GM12878 (cell line): ENCODE measurements around the gene TRPM8. TPM values are rescaled to one million over a fixed set of nuclear protein-coding genes. Genes with fewer than 3 reads are reported as not detected.

Experiments used
- ATAC-seq: fragments of 200-7000 bp; cut with Tn5 transposase; 3 replicates; pipeline ENCODE4 v1.9.1; 2020; ENCODE audit warnings: mild to moderate bottlenecking, moderate library complexity
- BruUV-seq: library from RNA; stranded (reverse); fragments of 400-500 nt; replicated peaks from 2 replicates; lab custom pipeline; 2021; lab: Mats Ljungman, UMichigan
- CTCF ChIA-PET: fragments of 300-600 bp; sonication (Branson Sonifier 250); formaldehyde crosslinking; extraction: SDS; loops from one replicate; lab custom pipeline; 2021; ENCODE audit warnings: inconsistent platforms; lab: Yijun Ruan, JAX
- POLR2A ChIA-PET: fragments of 350-600 bp; formaldehyde crosslinking; extraction: SDS; loops from one replicate; lab custom pipeline; 2021; ENCODE audit warnings: inconsistent platforms; lab: Charles Lee
- RAD21 ChIA-PET: fragments of 300-600 bp; sonication (Branson Sonifier 250); formaldehyde crosslinking; loops from one replicate; lab custom pipeline; 2023; ENCODE audit warnings: antibody characterized with exemption; ENCODE audit not compliant: unreplicated experiment; lab: Charles Lee
- SMC1A ChIA-PET: fragments of 300-600 bp; sonication (Branson Sonifier 250); formaldehyde crosslinking; loops from one replicate; lab custom pipeline; 2023; ENCODE audit not compliant: unreplicated experiment, uncharacterized antibody; lab: Charles Lee
- DNase-seq: peaks from one replicate; pipeline ENCODE4 v3.0.0-alpha.2; 2011; ENCODE audit warnings: low read depth, low spot score
- FAIRE-seq: peaks from 3 replicates; lab custom pipeline; 2011; peaks lifted over from hg19 to GRCh38; lab: Jason Lieb, UNC
- H2AFZ ChIP-seq: 2 replicates; pipeline ENCODE4 v1.6.0; 2011; ENCODE audit warnings: low read depth, low read length, control low read depth; ENCODE audit not compliant: control insufficient read depth
- H3K27ac ChIP-seq: 2 replicates; pipeline ENCODE4 v1.5.1; 2011; ENCODE audit warnings: control low read depth; ENCODE audit not compliant: control insufficient read depth, insufficient read depth
- H3K27me3 ChIP-seq, 2 experiments: replicated peaks in 1 of 2; 2 replicates each; pipeline versions ENCODE4 v1.6.0 to v1.6.1; 2011; ENCODE audit warnings: low read length in 1 of 2; ENCODE audit not compliant: control insufficient read depth in 2 of 2, insufficient read depth in 2 of 2
- H3K36me3 ChIP-seq, 2 experiments: 2 replicates each; pipeline ENCODE4 v1.5.1; 2011; ENCODE audit warnings: low read length in 1 of 2; ENCODE audit not compliant: control insufficient read depth in 2 of 2, insufficient read depth in 2 of 2
- H3K4me1 ChIP-seq: 2 replicates; pipeline ENCODE4 v1.6.1; 2011; ENCODE audit warnings: mild to moderate bottlenecking, low read length, moderate library complexity, mixed read lengths; ENCODE audit not compliant: control insufficient read depth, insufficient read depth
- H3K4me2 ChIP-seq: 2 replicates; pipeline ENCODE4 v1.6.0; 2011; ENCODE audit warnings: control low read depth; ENCODE audit not compliant: control insufficient read depth, insufficient read depth
- H3K4me3 ChIP-seq: fragments of 200-600 bp; sonication (generic); 2 replicates; pipeline ENCODE4 v1.5.1; 2016
- H3K79me2 ChIP-seq: 2 replicates; pipeline ENCODE4 v1.6.0; 2011; ENCODE audit warnings: low read length; ENCODE audit not compliant: control insufficient read depth, insufficient read depth
- H3K9ac ChIP-seq: 2 replicates; pipeline ENCODE4 v1.8.0; 2011; ENCODE audit warnings: low read length, control low read depth, mixed read lengths; ENCODE audit not compliant: control insufficient read depth, insufficient read depth
- H3K9me3 ChIP-seq: replicated peaks from 3 replicates; pipeline ENCODE4 v1.5.1; 2011; ENCODE audit warnings: mild to moderate bottlenecking, low read length; ENCODE audit not compliant: control insufficient read depth, insufficient read depth
- H4K20me1 ChIP-seq: 2 replicates; pipeline ENCODE4 v1.6.0; 2011; ENCODE audit not compliant: control insufficient read depth, insufficient read depth
- CHD2 ChIP-seq: IDR thresholded peaks from 2 replicates; pipeline ENCODE4 v1.6.1; 2011; ENCODE audit warnings: low read depth, low read length, improper control_type of control experiment, borderline replicate concordance
- CREB1 ChIP-seq: IDR thresholded peaks from 2 replicates; pipeline ENCODE4 v1.6.1; 2012; ENCODE audit warnings: low read depth, mild to moderate bottlenecking, inconsistent platforms
- ESRRA ChIP-seq: IDR thresholded peaks from 2 replicates; pipeline ENCODE4 v1.6.1; 2012; ENCODE audit warnings: mild to moderate bottlenecking, low read length, improper control_type of control experiment
- FOS ChIP-seq: IDR thresholded peaks from 3 replicates; pipeline ENCODE4 v1.6.1; 2011; ENCODE audit warnings: borderline replicate concordance; ENCODE audit not compliant: insufficient read length; ENCODE audit errors: extremely low read depth
- IKZF1 ChIP-seq: fragments of 450-650 bp; conservative IDR thresholded peaks from 2 replicates; pipeline ENCODE4 v1.6.1; 2017; ENCODE audit warnings: antibody characterized with exemption, mild to moderate bottlenecking
- KAT2A ChIP-seq: conservative IDR thresholded peaks from 2 replicates; pipeline ENCODE4 v1.6.1; 2011; ENCODE audit warnings: low read depth, low read length; ENCODE audit not compliant: control insufficient read depth
- MEF2A ChIP-seq: IDR thresholded peaks from 2 replicates; pipeline ENCODE4 v1.6.1; 2011; ENCODE audit warnings: low read depth, mild to moderate bottlenecking, low read length, moderate library complexity; ENCODE audit not compliant: insufficient read depth
- STAT1 ChIP-seq: fragments of 450-650 bp; conservative IDR thresholded peaks from 2 replicates; pipeline ENCODE4 v1.6.1; 2014; ENCODE audit warnings: antibody characterized with exemption, mild to moderate bottlenecking
- WRNIP1 ChIP-seq: IDR thresholded peaks from 2 replicates; pipeline ENCODE4 v1.6.1; 2011; ENCODE audit warnings: low read depth, low read length, improper control_type of control experiment, borderline replicate concordance
- WGBS: methylation state at CpG from one replicate; pipeline ENCODE4 v1.1.6; 2016; ENCODE audit warnings: low lambda C conversion rate; ENCODE audit not compliant: insufficient replicate concordance, insufficient coverage; ENCODE audit errors: missing lambda C conversion rate; 5-methylcytosine and 5-hydroxymethylcytosine counted together
- in situ Hi-C: fragments of 300-500 bp; cut with MboI; formaldehyde crosslinking; loops from 9 replicates; pipeline ENCODE4 v1.14.3; 2018; ENCODE audit warnings: mixed read lengths
- intact Hi-C: fragments of 100-400 bp; cut with micrococcal nuclease; formaldehyde crosslinking; loops from one replicate; pipeline ENCODE4 v1.14.2; 2022; ENCODE audit not compliant: unreplicated experiment
- polyA plus RNA-seq, 11 experiments: library from polyadenylated mRNA; depleted of rRNA in 4 of 11; unstranded in 6 of 11; stranded (reverse) in 5 of 11; fragments of >200 nt; fragmentation: Nextera tagmentation in 4 of 11; fragmentation: Illumina TruSeq in 1 of 11; extraction: Ambion mirVana in 4 of 11; extraction: Trizol in 1 of 11; gene quantifications; 1 replicate in 1 of 11; 2 replicates in 10 of 11; pipeline versions ENCODE4 v1.2.1 to v1.2.3, GENCODE V29; 2011 to 2016; ENCODE audit warnings: inconsistent platforms in 2 of 11, missing spikeins in 2 of 11, low read depth in 1 of 11
- total RNA-seq, 4 experiments: library from RNA; depleted of rRNA in 3 of 4; stranded (reverse); fragments of >200 nt in 3 of 4; fragmentation: Illumina TruSeq in 1 of 4; extraction: Trizol in 1 of 4; gene quantifications; 2 replicates each; pipeline versions ENCODE4 v1.2.1 to v1.2.3, GENCODE V29; 2013 to 2021

TRPM8 gene
- total and polyA plus RNA-seq, 10 of the 15 experiments (the other 5 are each of a cell fraction or from before 2014, with no cell fraction given) = 3.9 TPM; not detected in 9

DNA sequence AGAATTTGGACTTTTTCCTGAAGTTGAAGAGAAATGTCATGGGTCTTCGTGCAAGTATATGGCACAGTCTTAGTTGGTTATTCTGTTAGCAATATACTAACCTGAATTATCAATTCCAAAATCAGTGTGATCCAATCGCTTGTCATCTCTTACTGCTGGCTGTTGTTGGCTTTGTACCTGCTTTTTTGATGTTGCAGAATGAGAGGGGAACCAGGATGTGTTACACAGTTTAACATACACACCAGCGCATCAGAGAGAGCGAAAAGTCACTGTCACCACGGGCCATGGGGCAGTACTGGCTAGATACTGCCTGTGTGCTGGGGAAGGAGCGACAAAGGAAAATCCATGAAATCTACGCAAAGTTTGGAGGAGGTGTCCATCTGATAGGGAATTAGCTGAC is 74.0 kb downstream of the TRPM8 start (continued):
- TF ChIP-seq CHD2 = no peak

DNA sequence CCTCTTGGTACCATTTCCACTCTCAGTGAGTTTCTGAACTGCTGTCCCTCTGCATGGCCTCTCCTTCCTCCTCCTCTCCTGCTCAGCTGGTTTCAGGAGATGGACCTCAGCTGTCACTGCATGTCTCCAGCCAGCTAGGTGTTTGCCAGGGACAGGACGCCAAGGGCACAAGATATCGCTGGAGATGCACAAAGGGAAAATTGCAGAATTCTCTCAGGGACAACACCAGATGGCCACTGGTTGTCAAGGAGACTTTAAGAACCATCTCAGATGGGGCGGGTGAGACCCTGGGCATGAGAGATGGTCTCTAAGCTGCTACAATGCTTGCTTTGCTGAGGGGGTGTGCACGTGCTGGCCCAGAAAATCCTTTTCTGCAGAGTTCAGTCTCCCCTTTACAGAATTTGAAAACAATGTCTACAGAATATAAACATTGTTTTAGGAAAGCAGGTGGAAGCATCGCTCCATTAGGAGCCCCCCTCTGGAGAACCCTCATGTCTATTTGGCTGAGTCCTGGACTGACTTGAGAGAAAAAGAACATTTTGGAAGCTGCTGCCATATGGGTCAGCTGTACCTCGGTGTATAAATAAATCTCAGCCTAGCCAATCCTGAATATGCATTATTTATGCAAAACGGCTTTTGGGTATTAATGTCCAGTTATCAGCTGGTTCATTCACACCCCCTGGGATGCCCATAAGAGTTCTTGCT is 75.5 kb downstream of the TRPM8 start:
- ATAC-seq = no peak
- no peak overlapping the region for H3K27ac ChIP-seq
- FAIRE-seq = no peak
- RAD21 ChIA-PET = interaction anchor here (0.6 kb wide), 1 partner anchor 10 kb away, joined by 3 read pairs; no protein-coding TSS in a partner anchor
- no peak overlapping the region for H3K9ac ChIP-seq
- TF ChIP-seq FOS = no peak
- TF ChIP-seq WRNIP1 = no peak
- TF ChIP-seq MEF2A = no peak
- TF ChIP-seq STAT1 = no peak
- no peak for TF ChIP-seq ESRRA
- no peak for TF ChIP-seq IKZF1
- no peak for TF ChIP-seq CREB1
- no peak for TF ChIP-seq KAT2A
- no peaks in the 10 kb centered on the region for H4K20me1 ChIP-seq
- no TSS peak for BruUV-seq
- H2AFZ ChIP-seq = no peak overlapping the region
- no peaks in the 10 kb centered on the region for H3K4me1 ChIP-seq
- no peaks in the 10 kb centered on the region for H3K79me2 ChIP-seq
- H3K4me3 ChIP-seq = no peak overlapping the region
- intact Hi-C loops (no loop called here), in situ Hi-C loops (loop anchor here (25.0 kb wide), 1 partner anchor 545 kb away; no protein-coding TSS in a partner anchor)
- WGBS = 33% methylated on average over 7 of the region's 7 CpGs
- peaks cover 0 to 3% of the 10 kb centered on the region in 2 experiments; a peak in 2 of 4 replicates for H3K27me3 ChIP-seq
- no peaks in the 10 kb centered on the region; the same call in 2 of the 3 replicates for H3K9me3 ChIP-seq
- no peak for DNase-seq
- H3K36me3 ChIP-seq = no peaks in the 10 kb centered on the region
- CTCF ChIA-PET = no interaction called here
- SMC1A ChIA-PET = no interaction called here
- H3K4me2 ChIP-seq = no peak overlapping the region
- POLR2A ChIA-PET = no interaction called here
